PFSK-1 (cell line): ENCODE results near the gene DHX34.

ENCODE experiments used
- FOXP2 ChIP-seq: optimal IDR thresholded peaks from 2 replicates; pipeline ENCODE3; 2011; ENCODE audit warnings: borderline replicate concordance, control low read depth, inconsistent platforms; ENCODE audit not compliant: insufficient read depth; ENCODE audit errors: extremely low read length, extremely low read depth
- POLR2AphosphoS5 ChIP-seq: IDR thresholded peaks from 2 replicates; pipeline ENCODE4 v1.6.1; 2012; ENCODE audit warnings: low read depth, mild to moderate bottlenecking, control low read depth, low read length, moderate library complexity
- REST ChIP-seq, 2 experiments: IDR thresholded peaks; 2 replicates each; pipeline versions ENCODE4 v1.6.1 to v1.8.0; 2011 to 2012; ENCODE audit warnings: low read depth in 2 of 2, low read length in 2 of 2, control low read depth in 1 of 2, inconsistent platforms in 1 of 2, mild to moderate bottlenecking in 1 of 2, moderate library complexity in 1 of 2; ENCODE audit not compliant: insufficient read depth in 1 of 2
- SIN3A ChIP-seq: IDR thresholded peaks from 2 replicates; pipeline ENCODE4 v1.6.1; 2012; ENCODE audit warnings: mild to moderate bottlenecking, low read length, moderate library complexity, borderline replicate concordance; ENCODE audit not compliant: insufficient read depth
- TAF1 ChIP-seq: IDR thresholded peaks from 2 replicates; pipeline ENCODE4 v1.6.1; 2012; ENCODE audit warnings: low read length, control low read depth, borderline replicate concordance; ENCODE audit not compliant: insufficient read depth

Gene DHX34

DNA sequence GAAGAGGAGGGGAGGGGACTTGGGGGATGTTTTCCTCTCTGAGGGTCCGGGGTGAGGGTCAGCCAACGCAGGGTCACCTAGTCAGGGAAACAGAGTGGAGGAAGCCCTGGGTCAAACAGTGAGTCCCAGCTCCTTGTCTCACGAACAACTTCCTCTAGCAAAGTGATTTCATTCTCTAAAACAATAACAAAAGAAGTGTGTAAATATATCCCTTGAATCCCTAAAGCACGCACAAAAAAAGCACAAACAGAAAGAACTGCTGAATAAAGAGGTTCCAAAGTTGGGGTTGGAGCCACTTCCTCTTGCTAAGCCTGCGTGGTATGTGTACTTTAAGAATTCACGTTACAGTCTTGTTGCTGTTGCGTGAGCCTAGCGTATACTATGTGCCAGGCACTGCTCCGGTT is 18.6 kb upstream of the DHX34 start:
- TF ChIP-seq REST (IDR thresholded peaks at IDR 0.05; ENCODE audit: insufficient read depth in 1 of 2, low read depth in 2 of 2, low read length in 2 of 2), result no peak
- no peak for TF ChIP-seq POLR2AphosphoS5
- no peak for TF ChIP-seq TAF1
- no peak for TF ChIP-seq SIN3A
- no peak for TF ChIP-seq FOXP2

GRCh38 chr19:47331490-47331889 is 17.6 kb upstream of the DHX34 start:
- TF ChIP-seq FOXP2 (no peak), POLR2AphosphoS5 (no peak), TAF1 (no peak), SIN3A (no peak), REST (IDR thresholded peaks at IDR 0.05; ENCODE audit: insufficient read depth in 1 of 2, low read depth in 2 of 2, low read length in 2 of 2) (no peak)

DNA sequence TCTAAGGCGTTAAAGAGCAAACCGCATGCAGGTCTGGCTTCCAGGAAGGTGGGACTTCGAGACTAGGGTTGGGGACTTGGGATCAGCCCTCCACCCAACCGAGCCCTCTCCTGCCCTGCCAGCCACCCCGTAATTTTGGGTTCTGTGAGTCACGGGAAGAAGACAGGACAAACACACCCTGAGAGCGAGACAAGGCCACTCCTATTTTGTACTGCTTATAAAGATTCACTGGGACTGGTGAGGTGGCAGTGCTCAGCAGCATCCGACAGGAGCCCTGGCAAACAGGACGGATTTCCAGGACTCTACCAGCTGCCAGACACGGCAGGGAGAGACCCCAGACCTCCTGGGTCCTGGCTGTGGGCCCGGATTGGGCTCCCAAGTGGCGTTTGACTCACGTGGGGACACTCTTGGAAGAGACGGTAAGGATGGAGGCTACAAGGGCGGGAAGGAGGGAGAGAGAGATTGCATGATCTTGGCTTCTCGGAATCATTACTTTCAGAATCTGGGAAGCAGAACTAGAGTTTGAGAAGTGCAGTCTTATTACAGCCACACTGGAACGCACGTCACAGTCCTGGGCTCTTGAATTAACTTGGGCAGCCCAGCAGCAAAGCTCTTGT is 17.1 kb upstream of the DHX34 start, which contains the start of gene C5AR2:
Gene C5AR2 (plus strand): TSS at position 245 of the 617 bp plus-strand sequence. CDS start 8,625 bp downstream, outside the sequence.
- TF ChIP-seq SIN3A (no peak), FOXP2 (no peak)

DNA sequence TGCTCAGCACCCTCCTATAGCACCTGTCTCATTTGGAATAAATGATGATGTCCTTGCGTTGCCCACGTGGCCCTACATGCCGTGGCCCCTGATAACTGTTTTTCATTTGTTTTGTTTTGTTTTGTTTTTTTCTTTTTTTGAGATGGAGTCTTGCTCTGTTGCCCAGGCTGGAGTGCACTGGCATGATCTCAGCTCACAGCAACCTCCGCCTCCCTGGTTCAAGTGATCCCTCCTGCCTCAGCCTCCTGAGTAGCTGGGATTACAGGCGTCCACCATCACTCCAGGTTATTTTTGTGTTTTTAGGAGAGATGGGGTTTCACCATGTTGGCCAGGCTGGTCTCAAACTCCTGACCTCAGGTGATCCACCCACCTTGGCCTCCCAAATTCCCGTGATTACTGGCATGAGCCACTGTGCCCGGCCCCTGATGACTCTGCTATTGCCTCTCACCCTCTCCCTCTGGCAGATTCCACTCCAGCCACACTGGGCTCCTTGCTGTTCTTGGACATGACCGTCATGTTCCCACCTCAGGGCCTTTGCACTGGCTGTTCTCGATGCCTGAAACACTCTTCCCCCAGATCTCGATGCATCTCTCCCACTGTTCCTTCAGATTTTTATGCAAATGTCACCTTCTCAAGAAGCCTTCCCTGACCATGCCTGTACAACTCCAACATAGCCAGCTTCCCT is 9.8 kb upstream of the DHX34 start:
- TF ChIP-seq POLR2AphosphoS5 (no peak), REST (IDR thresholded peaks at IDR 0.05; ENCODE audit: insufficient read depth in 1 of 2, low read depth in 2 of 2, low read length in 2 of 2) (no peak), TAF1 (no peak), SIN3A (no peak), FOXP2 (no peak)

- no peak for TF ChIP-seq TAF1
- no peak for TF ChIP-seq REST (IDR thresholded peaks at IDR 0.05; ENCODE audit: insufficient read depth in 1 of 2, low read depth in 2 of 2, low read length in 2 of 2)
- no peak for TF ChIP-seq FOXP2
- no peak for TF ChIP-seq POLR2AphosphoS5
Observed at GRCh38 chr19:47340477-47341208, 8.5 kb upstream of the DHX34 start.
